Astrocyte (in vitro differentiated cells and primary cell): ENCODE measurements around the gene TARS3. TPM values are rescaled to one million over a fixed set of nuclear protein-coding genes. Genes with fewer than 3 reads are reported as not detected.

ENCODE experiments used
- DNase-seq: peaks from one replicate; pipeline ENCODE4 v3.0.0-alpha.2; 2010; ENCODE audit warnings: low read depth
- FAIRE-seq: peaks from 2 replicates; lab custom pipeline; 2011; peaks lifted over from hg19 to GRCh38; lab: Jason Lieb, UNC
- H2AFZ ChIP-seq: 2 replicates; pipeline ENCODE4 v1.6.0; 2012; ENCODE audit warnings: low read depth, low read length, inconsistent platforms
- H3K27ac ChIP-seq: 2 replicates; pipeline ENCODE4 v1.5.1; 2011; ENCODE audit warnings: low read depth, low read length, inconsistent platforms
- H3K27me3 ChIP-seq: 2 replicates; pipeline ENCODE4 v1.6.0; 2011; ENCODE audit warnings: low read length, inconsistent platforms; ENCODE audit not compliant: insufficient read depth
- H3K36me3 ChIP-seq: 2 replicates; pipeline ENCODE4 v1.5.1; 2011; ENCODE audit warnings: low read length, inconsistent platforms; ENCODE audit not compliant: insufficient read depth
- H3K4me1 ChIP-seq: 2 replicates; pipeline ENCODE4 v1.5.1; 2011; ENCODE audit warnings: low read length, inconsistent platforms; ENCODE audit not compliant: insufficient read depth
- H3K4me2 ChIP-seq: 2 replicates; pipeline ENCODE4 v1.6.0; 2012; ENCODE audit warnings: low read length, inconsistent platforms
- H3K4me3 ChIP-seq: 2 replicates; pipeline ENCODE4 v1.5.1; 2011; ENCODE audit warnings: low read depth, mild to moderate bottlenecking, low read length, inconsistent platforms; ENCODE audit not compliant: insufficient read depth
- H3K79me2 ChIP-seq: 2 replicates; pipeline ENCODE4 v1.6.0; 2012; ENCODE audit warnings: mild to moderate bottlenecking, low read length, inconsistent platforms; ENCODE audit not compliant: insufficient read depth
- H3K9ac ChIP-seq: 2 replicates; pipeline ENCODE4 v1.6.0; 2012; ENCODE audit warnings: mild to moderate bottlenecking, low read length, inconsistent platforms
- H3K9me3 ChIP-seq: 2 replicates; pipeline ENCODE4 v1.5.1; 2012; ENCODE audit warnings: low read depth, mild to moderate bottlenecking, low read length, inconsistent platforms; ENCODE audit not compliant: insufficient read depth
- H4K20me1 ChIP-seq: 2 replicates; pipeline ENCODE4 v1.6.0; 2012; ENCODE audit warnings: low read length, inconsistent platforms; ENCODE audit not compliant: insufficient read depth
- H3K27ac Mint-ChIP-seq: one replicate; pipeline ENCODE4 v1.8.0; 2021; ENCODE audit warnings: mild to moderate bottlenecking, mixed read lengths; ENCODE audit not compliant: unreplicated experiment
- H3K27me3 Mint-ChIP-seq: one replicate; pipeline ENCODE4 v1.8.0; 2021; ENCODE audit warnings: low read depth, mixed read lengths; ENCODE audit not compliant: unreplicated experiment
- H3K36me3 Mint-ChIP-seq: one replicate; pipeline ENCODE4 v1.8.0; 2021; ENCODE audit warnings: low read depth, mixed read lengths; ENCODE audit not compliant: unreplicated experiment
- H3K4me1 Mint-ChIP-seq: one replicate; pipeline ENCODE4 v1.8.0; 2021; ENCODE audit warnings: low read depth, mixed read lengths; ENCODE audit not compliant: unreplicated experiment
- H3K4me3 Mint-ChIP-seq: one replicate; pipeline ENCODE4 v1.8.0; 2021; ENCODE audit warnings: mild to moderate bottlenecking, moderate library complexity, mixed read lengths; ENCODE audit not compliant: unreplicated experiment
- H3K9me3 Mint-ChIP-seq: one replicate; pipeline ENCODE4 v1.8.0; 2021; ENCODE audit warnings: mild to moderate bottlenecking, mixed read lengths; ENCODE audit not compliant: unreplicated experiment
- CTCF ChIP-seq: IDR thresholded peaks from 2 replicates; pipeline ENCODE4 v1.5.1; 2011; ENCODE audit warnings: low read depth, mild to moderate bottlenecking, inconsistent platforms, low read length, moderate library complexity; ENCODE audit not compliant: insufficient read depth
- EZH2 ChIP-seq: IDR thresholded peaks from 2 replicates; pipeline ENCODE4 v1.6.1; 2012; ENCODE audit warnings: mild to moderate bottlenecking, low read length, inconsistent platforms; ENCODE audit not compliant: insufficient read depth
- total RNA-seq: library from RNA; stranded (reverse); gene quantifications from 2 replicates; pipeline ENCODE4 v1.2.1, GENCODE V29; 2021

Gene TARS3
- total RNA-seq, 1 donor from 2014 or later = 15.7 TPM

- H3K27ac Mint-ChIP-seq = no peak overlapping the region
- Histone ChIP-seq H3K4me2 (no peak overlapping the region), H3K27me3 (no peaks in the 10 kb centered on the region), H3K9me3 (no peaks in the 10 kb centered on the region), H3K36me3 (peaks cover 33% of the 10 kb centered on the region), H3K4me3 (no peak overlapping the region), H4K20me1 (peaks cover 32% of the 10 kb centered on the region), H3K9ac (no peak overlapping the region), H3K79me2 (peaks cover 52% of the 10 kb centered on the region), H3K4me1 (peaks cover 6% of the 10 kb centered on the region), H2AFZ (no peak overlapping the region), H3K27ac (no peak overlapping the region)
- H3K9me3 Mint-ChIP-seq = no peaks in the 10 kb centered on the region
- H3K27me3 Mint-ChIP-seq = no peaks in the 10 kb centered on the region
- DNase-seq (no peak), FAIRE-seq (no peak)
- H3K4me3 Mint-ChIP-seq = no peak overlapping the region
- no peak for TF ChIP-seq EZH2
- TF ChIP-seq CTCF = no peak
- H3K36me3 Mint-ChIP-seq = peaks cover 3% of the 10 kb centered on the region
- H3K4me1 Mint-ChIP-seq = peaks cover 12% of the 10 kb centered on the region
These were observed 77.0 kb downstream of the TARS3 start for GRCh38 chr15:101647251-101647650.

GRCh38 chr15:101646672-101647071 is 77.6 kb downstream of the TARS3 start:
- Histone ChIP-seq H3K4me2 (no peak overlapping the region), H3K9ac (no peak overlapping the region), H3K4me1 (peaks cover 6% of the 10 kb centered on the region), H3K9me3 (no peaks in the 10 kb centered on the region), H3K79me2 (peaks cover 49% of the 10 kb centered on the region), H4K20me1 (peaks cover 32% of the 10 kb centered on the region), H2AFZ (no peak overlapping the region), H3K27me3 (no peaks in the 10 kb centered on the region), H3K36me3 (peaks cover 34% of the 10 kb centered on the region), H3K27ac (no peak overlapping the region), H3K4me3 (no peak overlapping the region)
- Mint-ChIP-seq H3K36me3 (peaks cover 3% of the 10 kb centered on the region), H3K27me3 (no peaks in the 10 kb centered on the region), H3K27ac (no peak overlapping the region), H3K4me3 (no peak overlapping the region), H3K4me1 (peaks cover 12% of the 10 kb centered on the region), H3K9me3 (no peaks in the 10 kb centered on the region)
- TF ChIP-seq CTCF = no peak
- TF ChIP-seq EZH2 = no peak
- FAIRE-seq = no peak
- no peak for DNase-seq

GRCh38 chr15:101642361-101642760 is 81.9 kb downstream of the TARS3 start:
- no peak for TF ChIP-seq EZH2
- TF ChIP-seq CTCF = no peak

More at GRCh38 chr15:101642361-101642760, 81.9 kb downstream of the TARS3 start:
- H3K79me2 ChIP-seq = peaks cover 21% of the 10 kb centered on the region
- peak overlapping the region; percentile 1 for H3K9ac ChIP-seq
- peaks cover 6% of the 10 kb centered on the region for H3K36me3 Mint-ChIP-seq
- FAIRE-seq (no peak), DNase-seq (no peak)
- H2AFZ ChIP-seq = no peak overlapping the region
- no peak overlapping the region for H3K4me3 Mint-ChIP-seq
- no peak overlapping the region for H3K4me2 ChIP-seq
- H3K27me3 ChIP-seq = no peaks in the 10 kb centered on the region
- no peak overlapping the region for H3K27ac Mint-ChIP-seq
- peaks cover 3% of the 10 kb centered on the region for H3K4me1 Mint-ChIP-seq
- peaks cover 30% of the 10 kb centered on the region for H4K20me1 ChIP-seq
- peak overlapping the region; percentile 8 for H3K27ac ChIP-seq
- no peak overlapping the region for H3K4me3 ChIP-seq
- no peaks in the 10 kb centered on the region for H3K27me3 Mint-ChIP-seq
- H3K9me3 ChIP-seq = no peaks in the 10 kb centered on the region
- peaks cover 5% of the 10 kb centered on the region for H3K4me1 ChIP-seq
- peaks cover 37% of the 10 kb centered on the region for H3K36me3 ChIP-seq
- no peaks in the 10 kb centered on the region for H3K9me3 Mint-ChIP-seq
